Neural progenitor cell (in vitro differentiated cells): ENCODE data around the gene NRK.
"Not testable (repeated sequence)": the region's sequence is repeated elsewhere in the genome, so short reads cannot be mapped to it uniquely, and the experiment has no call there.

Experiments
- CTCF ChIP-seq: fragments of 200-600 bp; sonication (generic); IDR thresholded peaks from 2 replicates; pipeline ENCODE4 v1.5.1; 2017; ENCODE audit warnings: antibody characterized with exemption, mild to moderate bottlenecking
- EZH2 ChIP-seq: fragments of 200-600 bp; sonication (generic); IDR thresholded peaks from 2 replicates; pipeline ENCODE4 v1.6.1; 2017; ENCODE audit warnings: antibody characterized with exemption, mild to moderate bottlenecking, moderate library complexity
- EZH2phosphoT487 ChIP-seq: fragments of 200-600 bp; sonication (generic); IDR thresholded peaks from 2 replicates; pipeline ENCODE4 v1.6.1; 2017; ENCODE audit warnings: antibody characterized with exemption

GRCh38 chrX:105850100-105850499, 27.8 kb downstream of the NRK start:
- not testable (repeated sequence) for TF ChIP-seq EZH2phosphoT487, CTCF, EZH2
